ENCODE data around the gene BRD7. TPM values are rescaled to one million over a fixed set of nuclear protein-coding genes. Genes with fewer than 3 reads are reported as not detected.
A peak's percentile ranks its signal among the peaks of the same experiment; 100 is the strongest.

Gene BRD7
- total RNA-seq, 2 experiments from 2014 or later, result 93.3 to 101 TPM

DNA sequence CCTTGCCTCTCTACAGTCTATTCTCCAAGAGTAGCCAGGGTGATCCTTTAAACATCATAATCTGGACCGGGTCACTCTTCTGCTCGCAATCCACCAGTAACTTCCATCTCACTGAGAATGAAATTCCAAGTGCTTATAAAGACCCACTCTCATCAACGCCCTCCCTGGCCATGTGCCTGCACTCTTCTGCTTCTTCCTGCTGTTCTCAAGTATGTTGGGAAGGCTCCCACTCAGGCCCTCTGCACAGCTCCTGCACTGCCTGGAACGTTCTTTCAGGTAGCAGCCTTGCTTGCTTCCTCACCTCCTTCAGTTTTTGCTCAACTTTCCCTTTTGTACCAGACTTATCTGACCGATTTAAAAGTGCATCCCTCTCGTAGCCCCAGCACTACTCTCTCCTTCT lies 44.4 kb downstream of the BRD7 start:
- Mint-ChIP-seq H3K27me3 (no peaks in the 10 kb centered on the region), H3K9me3 (no peaks in the 10 kb centered on the region), H3K4me1 (peaks cover 55% of the 10 kb centered on the region), H3K4me3 (no peak overlapping the region), H3K36me3 (ENCODE audit: low read depth) (peaks cover 76% of the 10 kb centered on the region), H3K27ac (peak overlapping the region; percentile 25)
- CTCF ChIA-PET, result interaction anchor here (1.0 to 13.2 kb wide), 3 partner anchors 15 to 482 kb away, joined by 3 to 364 read pairs (median 98); no protein-coding TSS in a partner anchor
- POLR2A ChIA-PET, result interaction anchor here (1.6 to 9.8 kb wide), 3 partner anchors 14 to 36 kb away, joined by 5 to 165 read pairs (median 86); no protein-coding TSS in a partner anchor
- DNase-seq, result no peak

DNA sequence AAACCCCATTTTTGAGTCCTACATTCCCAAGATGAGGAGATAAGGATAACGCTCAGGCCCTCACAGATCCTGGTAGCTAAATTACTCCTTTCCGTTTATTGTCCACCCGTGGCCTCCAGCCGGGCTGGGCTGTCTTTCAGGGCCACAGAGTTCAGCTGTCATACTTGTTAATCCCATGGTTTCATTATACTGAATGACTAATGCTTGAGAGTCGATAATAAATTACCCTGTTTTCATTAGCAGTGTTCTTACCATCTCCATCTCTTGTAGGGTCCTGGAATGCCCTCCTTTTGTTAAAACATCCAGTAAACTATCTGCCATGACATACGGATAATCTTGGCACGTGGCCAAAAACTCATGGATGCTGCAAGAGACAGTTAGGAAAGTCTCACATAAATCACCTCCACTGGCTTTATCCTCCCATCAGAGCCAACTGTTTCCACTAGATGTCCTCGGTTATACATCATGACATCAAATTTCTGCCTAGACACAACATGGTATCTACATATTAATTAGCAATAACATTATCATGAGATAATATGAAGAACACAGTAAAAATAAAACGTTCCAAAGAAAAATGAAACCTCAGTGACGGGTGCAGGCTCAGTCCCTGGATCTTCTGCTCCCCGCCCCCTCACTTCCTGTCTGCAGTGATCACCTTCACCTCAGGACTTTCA lies 45.3 kb downstream of the BRD7 start:
- H3K4me1 Mint-ChIP-seq, result peaks cover 51% of the 10 kb centered on the region
- peak overlapping the region; percentile 25 for H3K27ac Mint-ChIP-seq
- H3K9me3 Mint-ChIP-seq, result no peaks in the 10 kb centered on the region

GRCh38 chr16:50322333-50322732 lies 46.5 kb downstream of the BRD7 start:
- H3K27ac Mint-ChIP-seq, result no peak overlapping the region
- H3K4me3 Mint-ChIP-seq, result no peak overlapping the region
- peaks cover 70% of the 10 kb centered on the region for H3K36me3 Mint-ChIP-seq (ENCODE audit: low read depth)
- ChIA-PET CTCF (interaction anchor here (0.9 to 13.2 kb wide), 8 partner anchors 8 to 484 kb away, joined by 3 to 364 read pairs (median 8); partner anchors contain the start of gene CNEP1R1), POLR2A (interaction anchor here (0.9 to 9.8 kb wide), 4 partner anchors 11 to 76 kb away, joined by 3 to 165 read pairs (median 4); no protein-coding TSS in a partner anchor)
- H3K9me3 Mint-ChIP-seq, result no peaks in the 10 kb centered on the region
- no peaks in the 10 kb centered on the region for H3K27me3 Mint-ChIP-seq
- peaks cover 45% of the 10 kb centered on the region for H3K4me1 Mint-ChIP-seq
- DNase-seq, result no peak

More for the DNA sequence above, 45.3 kb downstream of the BRD7 start:
- DNase-seq, result no peak
- H3K36me3 Mint-ChIP-seq (ENCODE audit: low read depth), result peaks cover 72% of the 10 kb centered on the region
- no peak overlapping the region for H3K4me3 Mint-ChIP-seq
- ChIA-PET POLR2A (interaction anchor here (1.6 to 9.8 kb wide), 2 partner anchors 15 to 37 kb away, joined by 5 to 165 read pairs; no protein-coding TSS in a partner anchor), CTCF (interaction anchor here (0.9 to 13.2 kb wide), 8 partner anchors 9 to 483 kb away, joined by 3 to 364 read pairs (median 8); partner anchors contain the start of gene CNEP1R1)
- no peaks in the 10 kb centered on the region for H3K27me3 Mint-ChIP-seq

DNA sequence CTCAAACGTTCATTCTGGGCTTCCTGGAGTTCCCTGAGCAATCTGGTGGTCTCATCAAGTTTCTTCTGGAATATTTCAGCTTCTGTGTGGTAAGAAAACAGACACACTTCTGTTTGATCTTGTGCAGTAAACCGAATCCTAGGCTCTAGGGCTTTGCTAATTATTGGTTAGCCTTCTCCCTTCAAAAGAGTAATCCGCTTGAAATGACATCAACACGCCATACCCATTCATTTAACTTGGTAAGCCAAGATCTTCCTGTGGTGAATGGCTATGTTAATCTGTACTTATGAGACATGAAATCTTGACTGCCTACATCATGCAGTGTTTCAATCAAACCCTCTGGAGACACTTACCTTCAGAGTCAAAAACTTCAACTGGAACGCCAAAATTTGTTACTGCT lies 48.5 kb downstream of the BRD7 start:
- H3K36me3 Mint-ChIP-seq (ENCODE audit: low read depth), result peaks cover 80% of the 10 kb centered on the region
- H3K4me1 Mint-ChIP-seq, result peaks cover 45% of the 10 kb centered on the region
- H3K27ac Mint-ChIP-seq, result peak overlapping the region; percentile 63
- no peak overlapping the region for H3K4me3 Mint-ChIP-seq
- ChIA-PET CTCF (interaction anchor here (13.2 kb wide), 1 partner anchor 35 kb away, joined by 364 read pairs; no protein-coding TSS in a partner anchor), POLR2A (no interaction called here)
- H3K9me3 Mint-ChIP-seq, result no peaks in the 10 kb centered on the region
- DNase-seq, result no peak
- no peaks in the 10 kb centered on the region for H3K27me3 Mint-ChIP-seq

DNA sequence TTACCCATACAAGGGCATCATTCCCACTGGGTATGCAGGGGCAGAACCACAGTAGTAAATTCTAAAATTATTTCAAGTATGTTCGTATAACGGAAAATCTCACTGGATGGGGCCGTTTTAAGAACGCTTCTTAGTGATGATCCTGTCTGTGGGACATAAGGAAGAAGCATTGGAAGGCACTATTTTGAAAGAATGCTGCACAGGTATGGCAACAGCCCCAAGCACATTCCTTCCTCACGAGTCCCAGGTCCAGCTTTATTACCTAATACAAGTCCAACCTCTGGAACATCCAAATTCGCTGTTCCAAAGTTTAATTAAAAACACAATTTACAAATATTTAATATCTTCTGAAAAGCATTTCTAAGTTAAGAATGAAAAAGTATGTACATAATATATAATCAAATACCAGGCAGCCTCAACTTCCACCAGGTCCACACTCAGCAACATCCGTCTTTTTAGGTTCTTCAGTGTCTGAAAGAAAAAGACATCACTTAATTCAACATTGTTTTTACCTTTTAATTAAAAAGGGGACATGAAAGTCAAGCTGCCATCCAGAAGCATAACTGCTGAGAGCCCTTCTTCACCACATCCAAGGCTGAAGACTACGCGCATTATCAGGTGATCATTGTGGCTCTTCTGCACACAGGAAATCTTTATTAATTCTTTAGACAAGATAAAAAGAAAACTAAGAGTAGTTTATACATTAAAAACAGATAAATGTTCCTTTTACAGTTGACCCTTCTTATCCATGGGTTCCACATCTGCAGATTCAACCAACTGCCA lies 49.8 kb downstream of the BRD7 start:
- H3K9me3 Mint-ChIP-seq, result no peaks in the 10 kb centered on the region
- H3K4me1 Mint-ChIP-seq, result peaks cover 44% of the 10 kb centered on the region
- H3K36me3 Mint-ChIP-seq (ENCODE audit: low read depth), result peaks cover 80% of the 10 kb centered on the region
- no peak overlapping the region for H3K4me3 Mint-ChIP-seq
- no peaks in the 10 kb centered on the region for H3K27me3 Mint-ChIP-seq
- DNase-seq, result peak; percentile 15
- ChIA-PET CTCF (interaction anchor here (1.9 kb wide), 1 partner anchor 36 kb away, joined by 4 read pairs; no protein-coding TSS in a partner anchor), POLR2A (interaction anchor here (1.3 to 1.4 kb wide), 2 partner anchors 9 to 40 kb away, joined by 3 read pairs; no protein-coding TSS in a partner anchor)
- H3K27ac Mint-ChIP-seq, result no peak overlapping the region

- Mint-ChIP-seq H3K4me3 (no peak overlapping the region), H3K36me3 (ENCODE audit: low read depth) (peaks cover 85% of the 10 kb centered on the region), H3K9me3 (no peaks in the 10 kb centered on the region), H3K4me1 (peaks cover 52% of the 10 kb centered on the region), H3K27ac (peak overlapping the region; percentile 52), H3K27me3 (no peaks in the 10 kb centered on the region)
- peak; percentile 15 for DNase-seq
- CTCF ChIA-PET, result interaction anchor here (0.6 to 1.0 kb wide), 4 partner anchors 9 to 193 kb away, joined by 3 to 4 read pairs (median 3); no protein-coding TSS in a partner anchor
- POLR2A ChIA-PET, result interaction anchor here (1.3 to 2.5 kb wide), 3 partner anchors 10 to 56 kb away, joined by 3 to 8 read pairs (median 7); no protein-coding TSS in a partner anchor
These were observed 51.7 kb downstream of the BRD7 start for GRCh38 chr16:50316848-50317630.

DNA sequence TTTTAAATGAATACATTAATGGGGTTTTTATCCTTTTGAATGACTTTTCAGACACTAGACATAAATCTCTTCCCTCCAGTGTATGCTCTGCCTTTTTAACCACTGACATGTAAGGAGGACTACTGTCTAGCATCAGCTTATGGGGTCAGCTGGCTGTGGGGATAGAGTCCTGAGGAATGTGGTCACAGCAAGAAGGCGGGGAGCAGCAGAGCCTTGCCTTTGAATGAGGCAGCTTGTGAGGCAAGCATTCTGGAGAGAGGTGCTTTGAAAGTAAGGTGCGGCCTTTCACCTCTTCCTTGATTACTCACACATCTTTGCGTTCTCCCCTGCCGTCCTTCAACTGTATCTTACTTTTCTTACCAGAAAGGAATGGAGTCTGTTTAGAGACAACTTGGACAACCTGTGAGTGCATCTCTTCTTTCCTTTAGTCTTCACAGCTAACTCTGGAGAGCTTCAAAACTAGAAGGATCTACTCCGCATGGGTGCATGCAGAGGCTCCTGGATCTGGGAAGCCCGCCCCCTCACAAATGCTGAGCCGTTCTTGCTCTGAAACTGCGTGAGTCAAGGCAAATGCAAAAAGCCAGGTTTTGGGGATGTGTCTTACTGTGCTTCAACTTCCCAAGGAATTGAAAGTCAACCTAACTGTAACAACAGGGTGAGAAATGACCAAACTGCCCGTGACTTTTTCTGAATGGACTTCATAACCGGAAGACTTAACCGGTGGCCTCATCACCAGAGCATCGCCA lies 52.5 kb downstream of the BRD7 start:
- Mint-ChIP-seq H3K36me3 (ENCODE audit: low read depth) (peaks cover 84% of the 10 kb centered on the region), H3K4me3 (no peak overlapping the region), H3K9me3 (no peaks in the 10 kb centered on the region), H3K27ac (peak overlapping the region; percentile 52), H3K27me3 (no peaks in the 10 kb centered on the region), H3K4me1 (peaks cover 55% of the 10 kb centered on the region)
- ChIA-PET CTCF (interaction anchor here (0.7 to 1.2 kb wide), 4 partner anchors 11 to 194 kb away, joined by 3 to 4 read pairs (median 3); no protein-coding TSS in a partner anchor), POLR2A (interaction anchor here (1.3 to 2.5 kb wide), 3 partner anchors 10 to 56 kb away, joined by 3 to 8 read pairs (median 7); no protein-coding TSS in a partner anchor)
- no peak for DNase-seq

GRCh38 chr16:50315346-50315997 lies 53.3 kb downstream of the BRD7 start:
- POLR2A ChIA-PET, result interaction anchor here (1.3 to 3.0 kb wide), 7 partner anchors 11 to 290 kb away, joined by 3 to 20 read pairs (median 8); partner anchors contain the start of gene CNEP1R1
- CTCF ChIA-PET, result interaction anchor here (0.5 to 2.8 kb wide), 4 partner anchors 11 to 148 kb away, joined by 3 to 17 read pairs (median 4); no protein-coding TSS in a partner anchor

DNA sequence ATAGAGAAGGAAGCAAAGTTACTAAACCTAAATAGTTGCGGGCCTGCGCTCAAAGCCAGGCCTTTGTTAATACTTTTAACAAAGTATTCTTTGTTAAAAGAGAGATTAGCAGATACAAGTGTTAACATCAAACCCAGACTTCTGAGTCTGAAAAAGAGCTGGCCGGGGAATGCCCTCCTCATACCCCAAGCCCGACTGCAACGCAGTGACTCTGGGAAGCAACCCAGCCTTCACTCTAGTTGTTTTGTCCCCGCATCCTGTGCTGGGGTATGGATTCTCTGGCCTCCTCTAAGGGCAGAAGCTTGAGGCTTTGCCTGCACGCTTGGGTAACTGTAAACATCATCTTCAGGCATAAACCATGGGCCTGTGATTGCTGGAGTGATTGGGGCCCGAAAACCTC lies 54.1 kb downstream of the BRD7 start:
- Mint-ChIP-seq H3K27ac (peak overlapping the region; percentile 77), H3K36me3 (ENCODE audit: low read depth) (peaks cover 77% of the 10 kb centered on the region)
- POLR2A ChIA-PET, result interaction anchor here (1.0 to 3.0 kb wide), 10 partner anchors 12 to 465 kb away, joined by 3 to 20 read pairs (median 8); partner anchors contain the start of gene CNEP1R1

More at GRCh38 chr16:50315346-50315997, 53.3 kb downstream of the BRD7 start:
- H3K4me3 Mint-ChIP-seq, result no peak overlapping the region
- DNase-seq, result peak; percentile 15
- H3K4me1 Mint-ChIP-seq, result peaks cover 55% of the 10 kb centered on the region
- no peaks in the 10 kb centered on the region for H3K9me3 Mint-ChIP-seq
- peak overlapping the region; percentile 59 for H3K27ac Mint-ChIP-seq
- peaks cover 77% of the 10 kb centered on the region for H3K36me3 Mint-ChIP-seq (ENCODE audit: low read depth)
- no peaks in the 10 kb centered on the region for H3K27me3 Mint-ChIP-seq

GRCh38 chr16:50313596-50314478 lies 55.0 kb downstream of the BRD7 start:
- Mint-ChIP-seq H3K36me3 (ENCODE audit: low read depth) (peaks cover 82% of the 10 kb centered on the region), H3K27me3 (no peaks in the 10 kb centered on the region), H3K9me3 (no peaks in the 10 kb centered on the region), H3K27ac (peak overlapping the region; percentile 77), H3K4me3 (peak overlapping the region; percentile 22), H3K4me1 (peaks cover 54% of the 10 kb centered on the region)
- ChIA-PET CTCF (interaction anchor here (0.5 to 2.8 kb wide), 15 partner anchors 9 to 560 kb away, joined by 3 to 17 read pairs (median 4); partner anchors contain the start of gene CNEP1R1), POLR2A (interaction anchor here (0.7 to 3.0 kb wide), 22 partner anchors 13 to 466 kb away, joined by 3 to 20 read pairs (median 5); partner anchors contain the start of genes ADCY7, CNEP1R1 and SNX20)
- DNase-seq, result peak; percentile 79

More for the DNA sequence above, 54.1 kb downstream of the BRD7 start:
- DNase-seq, result no peak
- Mint-ChIP-seq H3K4me1 (peaks cover 55% of the 10 kb centered on the region), H3K4me3 (no peak overlapping the region), H3K27me3 (no peaks in the 10 kb centered on the region), H3K9me3 (no peaks in the 10 kb centered on the region)
- CTCF ChIA-PET, result interaction anchor here (0.9 to 2.8 kb wide), 8 partner anchors 8 to 493 kb away, joined by 3 to 17 read pairs (median 4); partner anchors contain the start of gene CNEP1R1
